ENCODE data around the gene ACTL7A. TPM values are rescaled to one million over a fixed set of nuclear protein-coding genes. Genes with fewer than 3 reads are reported as not detected.

ACTL7A gene
- total and polyA plus RNA-seq, 2 of the 4 experiments (the other 2 are of a cell fraction), result not detected

- no peak overlapping the region for H2AFZ ChIP-seq (replicated peaks; ENCODE audit: low read length, poor library complexity)
- H3K9me3 ChIP-seq (ENCODE audit: control insufficient read depth, insufficient read depth, low read length), result no peaks in the 10 kb centered on the region
- BruUV-seq (replicated peaks), result no TSS peak
- no peak overlapping the region for H3K4me2 ChIP-seq (ENCODE audit: low read depth, low read length)
- no peaks in the 10 kb centered on the region for H3K36me3 ChIP-seq (ENCODE audit: control insufficient read depth, insufficient read depth, low read length)
- H3K18ac ChIP-seq (ENCODE audit: low read depth, low read length), result no peak overlapping the region
- H2AK5ac ChIP-seq (ENCODE audit: low read depth, low read length), result no peak overlapping the region
- H3K79me1 ChIP-seq (ENCODE audit: low read depth in 1 of 2, low read length in 2 of 2), result no peaks in the 10 kb centered on the region
- no peak overlapping the region for H3K4me3 ChIP-seq (ENCODE audit: insufficient read depth, low read depth, low read length)
- H3K4me1 ChIP-seq (ENCODE audit: control insufficient read depth, insufficient read depth, low read length), result no peaks in the 10 kb centered on the region
- dilution Hi-C loops (cut with HindIII; ENCODE audit: low sequenced_read_pairs, unreplicated experiment) (no loop called here), intact Hi-C loops (cut with micrococcal nuclease) (no loop called here), in situ Hi-C loops (cut with MboI; ENCODE audit: low sequenced_read_pairs) (no loop called here)
- no peak overlapping the region for H4K91ac ChIP-seq (ENCODE audit: insufficient read depth, low read depth, low read length)
- H3K9me1 ChIP-seq (ENCODE audit: insufficient read depth, low read length), result no peaks in the 10 kb centered on the region
- ChIA-PET POLR2A (ENCODE audit: unreplicated experiment) (no interaction called here), CTCF (no interaction called here)
- H3K9ac ChIP-seq (ENCODE audit: low read depth, low read length), result no peak overlapping the region
- H3K27ac ChIP-seq (ENCODE audit: insufficient read depth, low read length), result no peak overlapping the region
- no peaks in the 10 kb centered on the region for H4K20me1 ChIP-seq (ENCODE audit: insufficient read depth, low read length)
- no peak for ATAC-seq (ENCODE audit: low read depth)
- DNase-seq, result no peak
- no peak overlapping the region for H2BK15ac ChIP-seq (ENCODE audit: low read depth, low read length)
- no peak for TF ChIP-seq USF2 (IDR thresholded peaks at IDR 0.05; ENCODE audit: low read depth, low read length)
- TF ChIP-seq RFX5 (IDR thresholded peaks at IDR 0.05; ENCODE audit: low read depth, low read length), result no peak
- no peak for TF ChIP-seq MAZ (IDR thresholded peaks at IDR 0.05; ENCODE audit: borderline replicate concordance, low read depth, low read length)
- no peak for TF ChIP-seq RAD21 (IDR thresholded peaks at IDR 0.05; ENCODE audit: low read length)
- TF ChIP-seq CTCF (conservative IDR thresholded peaks at IDR 0.05; ENCODE audit: low read depth, low read length), result no peak
- no peak for TF ChIP-seq NFE2L2 (IDR thresholded peaks at IDR 0.05; ENCODE audit: low read depth, low read length)
- TF ChIP-seq BHLHE40 (IDR thresholded peaks at IDR 0.05; ENCODE audit: low read depth, low read length), result no peak
- no peak for TF ChIP-seq RCOR1 (IDR thresholded peaks at IDR 0.05; ENCODE audit: insufficient replicate concordance, low read length)
- TF ChIP-seq, protein P1, sequence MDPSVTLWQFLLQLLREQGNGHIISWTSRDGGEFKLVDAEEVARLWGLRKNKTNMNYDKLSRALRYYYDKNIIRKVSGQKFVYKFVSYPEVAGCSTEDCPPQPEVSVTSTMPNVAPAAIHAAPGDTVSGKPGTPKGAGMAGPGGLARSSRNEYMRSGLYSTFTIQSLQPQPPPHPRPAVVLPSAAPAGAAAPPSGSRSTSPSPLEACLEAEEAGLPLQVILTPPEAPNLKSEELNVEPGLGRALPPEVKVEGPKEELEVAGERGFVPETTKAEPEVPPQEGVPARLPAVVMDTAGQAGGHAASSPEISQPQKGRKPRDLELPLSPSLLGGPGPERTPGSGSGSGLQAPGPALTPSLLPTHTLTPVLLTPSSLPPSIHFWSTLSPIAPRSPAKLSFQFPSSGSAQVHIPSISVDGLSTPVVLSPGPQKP (IDR thresholded peaks at IDR 0.05; ENCODE audit: borderline replicate concordance, low read depth, low read length), result no peak
- no peak for TF ChIP-seq MXI1 (IDR thresholded peaks at IDR 0.05; ENCODE audit: borderline replicate concordance, low read depth, low read length)
- TF ChIP-seq CHD1 (IDR thresholded peaks at IDR 0.05; ENCODE audit: low read depth, low read length), result no peak
- no peak for TF ChIP-seq FOS (IDR thresholded peaks at IDR 0.05; ENCODE audit: low read depth, low read length)
- TF ChIP-seq CEBPB (IDR thresholded peaks at IDR 0.05; ENCODE audit: low read depth, low read length), result no peak
- no peak for TF ChIP-seq POLR2A (IDR thresholded peaks at IDR 0.05; ENCODE audit: low read depth, low read length)
- TF ChIP-seq SMC3 (IDR thresholded peaks at IDR 0.05; ENCODE audit: low read depth, low read length), result no peak
- no peak for TF ChIP-seq MAFK (IDR thresholded peaks at IDR 0.05; ENCODE audit: low read depth, low read length)
- no peak overlapping the region for H2BK20ac ChIP-seq (ENCODE audit: low read depth, low read length)
- H3K14ac ChIP-seq (replicated peaks; ENCODE audit: low read depth, low read length), result no peak overlapping the region
- no peak overlapping the region for H2AK9ac ChIP-seq (replicated peaks; ENCODE audit: low read depth, low read length, poor library complexity)
- no peak overlapping the region for H3K56ac ChIP-seq (ENCODE audit: extremely low read depth, insufficient read depth, low read length)
- H3K27me3 ChIP-seq (ENCODE audit: control insufficient read depth, insufficient read depth, low read length), result peaks cover 2% of the 10 kb centered on the region
- no peak overlapping the region for H4K8ac ChIP-seq (ENCODE audit: low read depth in 2 of 2, low read length in 2 of 2)
- no peak overlapping the region for H4K5ac ChIP-seq (ENCODE audit: low read depth, low read length)
- WGBS, 2 experiments (ENCODE audit: extremely low coverage in 2 of 2, insufficient read length in 1 of 2), result 67% methylated on average over 1 of the region's 1 CpG; no CpG with 5 or more reads in 1 of the 2 experiments
- no peak overlapping the region for H2BK120ac ChIP-seq (ENCODE audit: low read depth, low read length)
- H3K4ac ChIP-seq (ENCODE audit: low read depth, low read length), result no peak overlapping the region
- H2BK5ac ChIP-seq (ENCODE audit: low read depth, low read length, poor library complexity, severe bottlenecking), result no peak overlapping the region
- no peak overlapping the region for H3K23ac ChIP-seq (ENCODE audit: low read depth, low read length)
Observed at GRCh38 chr9:108831496-108832178, 30.4 kb upstream of the ACTL7A start.

Data from IMR-90 (cell line).